GM12872 (cell line): Measurements from ENCODE around the gene LLGL2.

Experiments
- CTCF ChIP-seq: IDR thresholded peaks from 3 replicates; pipeline ENCODE4 v1.5.1; 2011; ENCODE audit warnings: low read depth, mild to moderate bottlenecking, low read length, moderate library complexity; ENCODE audit not compliant: insufficient read depth

Gene LLGL2

GRCh38 chr17:75523647-75524046, 1.9 kb upstream of the LLGL2 start:
- TF ChIP-seq CTCF: no peak

DNA sequence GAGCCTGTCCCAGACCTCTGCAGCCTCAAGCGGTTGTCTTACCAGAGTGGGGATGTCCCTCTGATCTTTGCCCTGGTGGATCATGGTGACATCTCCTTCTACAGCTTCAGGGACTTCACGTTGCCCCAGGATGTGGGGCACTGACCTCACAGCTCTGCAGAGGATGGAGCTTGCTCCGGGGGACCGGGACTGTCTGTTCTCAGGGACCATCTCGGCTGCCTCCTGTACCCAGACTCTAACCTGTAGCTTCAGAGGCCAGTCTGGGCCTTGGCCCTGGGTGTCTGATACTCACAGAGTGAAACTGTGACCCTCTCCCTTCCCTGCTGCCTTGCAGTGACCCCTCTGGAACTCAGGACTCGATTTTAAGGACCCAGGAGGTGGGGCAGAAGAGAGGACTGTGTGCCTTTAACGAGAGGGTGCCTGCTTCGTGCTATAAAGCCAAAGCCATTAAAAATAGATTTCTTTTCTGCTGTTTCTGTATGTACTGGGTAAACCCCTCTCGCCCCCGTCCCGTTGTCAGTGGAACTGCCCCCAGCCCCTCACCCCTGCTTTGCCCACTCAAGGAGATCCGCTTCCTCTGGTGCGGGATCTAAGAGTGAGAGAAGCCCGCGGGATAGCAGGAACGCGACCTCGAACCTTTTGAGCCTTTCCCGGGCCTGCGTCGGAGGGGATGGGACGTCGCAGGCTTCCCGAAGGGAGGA, 1.1 kb upstream of the LLGL2 start:
- no peak for TF ChIP-seq CTCF

DNA sequence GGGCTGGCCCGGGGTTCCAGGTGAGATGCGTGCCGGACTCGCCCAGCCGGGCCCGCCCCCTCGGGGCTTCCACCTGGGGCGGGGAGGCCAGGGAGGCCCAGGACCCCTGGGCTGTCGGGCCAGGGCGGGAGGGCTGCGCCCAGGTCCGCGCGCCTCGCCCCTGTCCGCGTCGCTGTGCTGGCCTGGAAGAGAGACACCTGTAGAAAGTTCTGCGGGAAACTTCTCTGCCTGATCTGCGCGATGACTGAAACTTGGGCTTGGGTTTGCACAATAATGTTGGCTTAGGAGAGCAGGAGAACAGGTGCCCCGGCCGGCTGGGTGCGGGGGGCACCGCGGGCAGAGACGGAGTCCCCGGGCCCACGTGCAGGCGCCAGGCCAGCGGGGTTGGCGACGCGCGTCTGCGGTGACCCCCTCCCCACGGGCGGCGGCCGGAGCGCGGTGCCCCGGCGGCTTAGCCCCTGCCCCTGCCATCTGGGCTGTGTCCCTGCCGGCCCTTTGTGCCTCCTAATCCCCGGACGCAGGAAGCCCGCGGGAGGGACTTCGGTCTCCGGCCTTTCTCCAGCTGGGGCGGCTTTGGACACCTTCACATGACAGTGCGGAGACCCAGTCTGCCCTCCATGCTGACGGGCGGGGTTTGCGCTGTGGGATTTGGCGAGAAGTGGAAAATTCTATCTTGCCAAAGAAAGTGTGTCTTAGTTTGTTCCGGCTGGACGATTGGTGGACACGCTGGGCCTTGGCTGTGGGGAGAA, 483 bp downstream of the LLGL2 start:
- no peak for TF ChIP-seq CTCF

DNA sequence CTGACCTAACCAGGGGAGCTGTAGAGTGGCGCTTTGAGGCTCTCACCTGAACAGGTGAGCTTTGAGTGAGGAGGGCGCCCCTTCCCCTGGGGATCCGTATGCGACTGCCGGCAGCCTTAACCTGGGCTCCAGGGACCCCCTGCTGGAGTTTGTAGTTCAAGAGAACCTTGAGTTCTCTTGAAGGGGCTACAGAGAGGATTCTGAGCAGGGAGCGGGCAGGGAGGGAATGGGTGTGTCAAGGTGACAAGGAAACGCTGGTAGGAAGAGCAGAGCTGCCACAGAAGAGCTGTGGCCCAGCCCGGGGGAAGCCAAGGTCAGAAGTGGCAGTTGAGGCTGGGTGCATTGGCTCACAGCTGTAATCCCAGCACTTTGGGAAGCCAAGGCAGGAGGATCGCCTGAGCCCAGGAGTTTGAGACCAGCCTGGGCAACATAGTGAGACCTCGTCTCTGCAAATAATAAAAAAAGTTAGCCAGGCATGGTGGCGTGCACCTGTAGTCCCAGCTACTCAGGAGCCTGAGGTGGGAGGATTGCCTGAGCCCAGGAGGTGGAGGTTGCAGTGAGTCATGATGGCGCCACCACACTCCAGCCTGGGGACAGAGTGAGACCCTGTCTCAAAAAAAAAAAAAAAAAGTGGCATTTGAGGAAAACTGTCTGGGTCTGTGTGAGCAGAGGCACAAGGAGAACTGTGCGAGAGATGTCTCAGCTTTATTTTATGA, 1.2 kb downstream of the LLGL2 start:
- no peak for TF ChIP-seq CTCF

- no peak for TF ChIP-seq CTCF
These were observed 5.6 kb downstream of the LLGL2 start for GRCh38 chr17:75530837-75531720.

GRCh38 chr17:75531721-75532072, 6.2 kb downstream of the LLGL2 start:
- no peak for TF ChIP-seq CTCF
